ENCODE results near the gene SIL1.

- TF ChIP-seq CTCF (IDR thresholded peaks at IDR 0.05; ENCODE audit: extremely low read depth in 1 of 2, insufficient read depth in 1 of 2, low read depth in 1 of 2, low read length in 2 of 2), result no peak
- no peak for TF ChIP-seq MAX (IDR thresholded peaks at IDR 0.05; ENCODE audit: insufficient read depth, insufficient read length)
- no peak for TF ChIP-seq FOS (IDR thresholded peaks at IDR 0.05; ENCODE audit: borderline replicate concordance, insufficient read depth, low read length)
- no peak for TF ChIP-seq EZH2 (IDR thresholded peaks at IDR 0.05; ENCODE audit: borderline replicate concordance, low read depth, low read length, severe bottlenecking)
- TF ChIP-seq POLR2A (IDR thresholded peaks at IDR 0.05; ENCODE audit: low read depth, low read length), result no peak
- no peak for TF ChIP-seq POLR2AphosphoS5 (IDR thresholded peaks at IDR 0.05; ENCODE audit: insufficient read depth, low read depth, low read length)
Observed at GRCh38 chr5:139157556-139157955, 40.6 kb downstream of the SIL1 start.
